GM18526 (cell line): ENCODE measurements around the gene RRP8.

ENCODE experiments used
- POLR2A ChIP-seq: IDR thresholded peaks from 3 replicates; pipeline ENCODE4 v1.6.1; 2011; ENCODE audit not compliant: insufficient read length; ENCODE audit errors: extremely low read depth

RRP8 gene

DNA sequence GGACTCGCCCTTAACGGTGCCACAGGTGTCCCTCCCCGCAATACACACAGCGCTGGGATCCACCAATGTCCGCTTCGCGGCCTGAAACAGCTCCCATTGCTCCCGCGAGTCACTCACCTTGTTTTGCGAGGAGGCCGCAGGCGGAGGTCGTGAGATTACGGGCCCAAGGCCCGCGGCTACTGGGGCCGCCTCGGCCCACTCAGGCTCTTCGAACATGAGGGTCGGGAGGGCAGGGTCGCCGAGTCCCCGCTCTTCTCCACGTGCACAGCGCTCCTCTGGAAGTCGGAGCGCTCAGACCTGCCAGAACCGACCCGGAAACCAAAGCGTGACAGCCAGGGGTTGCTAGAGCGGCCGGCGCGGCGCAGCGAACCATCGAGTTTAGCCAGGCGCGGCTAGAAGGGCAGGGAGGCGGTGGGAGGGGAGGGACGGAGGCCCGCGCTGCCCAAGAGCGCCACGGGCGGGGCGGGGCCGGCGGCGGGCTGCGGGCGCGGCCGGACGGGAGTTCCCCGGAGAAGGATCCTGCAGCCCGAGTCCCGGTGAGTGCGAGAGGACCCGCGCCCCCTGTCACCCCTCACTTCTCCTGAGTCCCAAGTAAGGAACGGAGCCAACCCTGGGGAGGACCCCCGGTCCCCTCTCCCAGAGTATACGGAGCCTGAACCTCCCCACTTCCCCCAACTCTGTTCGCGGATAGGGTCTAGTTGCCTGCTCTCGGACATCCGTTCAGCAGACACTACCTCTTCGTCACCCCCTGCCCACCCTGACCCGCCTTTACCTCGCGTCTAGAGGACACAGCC lies at the start of gene RRP8, which contains the start of gene ILK:
TSS of gene RRP8 (minus strand) at position 330 of the 794 bp plus-strand sequence. CDS start at position 216, 114 bp downstream.
TSS of gene ILK (plus strand) at position 488 of the 794 bp plus-strand sequence. CDS start 498 bp downstream, outside the sequence.
- TF ChIP-seq POLR2A = peak; percentile 79

DNA sequence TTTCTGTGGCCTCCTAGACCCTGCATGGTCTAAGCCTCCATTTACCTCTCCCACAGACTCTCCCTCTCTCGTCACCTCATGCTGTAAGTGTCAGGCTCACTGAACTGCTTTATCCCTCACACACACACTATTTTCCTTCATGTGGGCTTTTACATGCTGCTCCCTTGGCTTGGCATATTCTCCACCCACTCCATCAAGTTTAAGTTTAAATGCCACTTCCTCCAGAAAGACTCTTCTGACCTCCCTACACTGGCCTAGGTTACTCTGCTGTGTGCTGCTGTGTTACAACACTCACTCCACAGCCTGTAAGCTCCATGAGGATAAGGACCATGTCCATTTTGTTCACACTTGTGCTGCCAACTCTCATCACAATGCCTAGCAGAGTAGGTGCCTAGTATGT lies 49.7 kb upstream of the RRP8 start:
- no peak for TF ChIP-seq POLR2A

DNA sequence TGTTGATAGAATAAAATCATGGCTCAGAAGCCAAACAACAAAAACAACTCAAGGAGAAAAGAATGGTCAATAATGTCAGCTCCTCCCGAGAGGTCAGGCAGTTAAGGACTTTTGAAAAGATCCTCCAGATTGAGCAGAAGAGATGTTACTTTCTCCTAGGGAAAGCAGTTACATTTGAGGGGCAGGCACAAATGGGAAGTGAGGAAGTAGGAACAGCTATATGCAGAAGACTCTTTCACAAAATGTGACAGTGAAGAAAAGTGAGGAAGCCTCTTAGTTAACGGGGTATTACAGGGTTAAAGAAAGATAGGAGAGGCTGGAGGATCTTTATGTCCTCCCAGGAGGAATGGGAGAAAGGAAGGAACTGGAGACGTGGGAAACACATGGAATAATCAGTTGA lies 48.8 kb upstream of the RRP8 start:
- no peak for TF ChIP-seq POLR2A

DNA sequence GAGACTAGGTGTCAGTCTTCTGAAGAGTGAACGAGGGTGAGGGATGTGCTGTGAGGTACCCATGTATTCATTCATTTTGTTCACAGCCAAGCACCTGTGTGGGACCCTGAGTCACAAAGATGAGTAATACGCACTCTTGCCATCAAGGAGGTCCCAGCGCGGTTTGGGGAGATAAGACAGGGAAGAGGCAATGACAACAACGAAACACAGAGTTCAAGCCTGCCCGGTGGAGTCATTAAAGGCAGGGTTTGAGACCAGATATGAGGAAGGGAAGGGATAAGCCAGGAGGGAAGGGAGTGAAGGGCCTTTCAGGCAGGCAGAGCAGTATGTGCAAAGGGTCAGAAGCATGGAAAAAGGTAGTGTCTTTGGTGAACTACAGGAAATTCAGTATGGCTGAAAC lies 47.6 kb upstream of the RRP8 start:
- no peak for TF ChIP-seq POLR2A

DNA sequence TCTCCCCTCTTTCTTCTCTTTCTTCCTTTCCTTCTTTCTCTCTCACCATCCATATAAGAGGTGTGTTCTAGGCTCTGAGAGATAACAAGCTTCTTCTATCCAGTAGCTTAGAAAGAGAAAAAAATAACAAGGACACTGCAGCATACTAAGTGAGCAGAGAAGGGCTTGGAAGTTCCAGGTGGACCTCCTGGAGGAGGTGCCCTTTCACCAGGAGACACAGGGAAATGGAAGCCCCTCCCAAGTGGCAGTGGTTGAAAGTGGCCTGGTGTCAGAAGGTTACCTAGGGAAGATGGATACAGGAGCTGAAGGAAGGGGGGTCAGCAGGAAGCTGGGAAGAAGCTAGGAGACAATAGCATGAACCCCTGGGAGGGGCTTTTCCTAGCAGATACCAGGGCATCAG lies 46.7 kb upstream of the RRP8 start:
- no peak for TF ChIP-seq POLR2A

DNA sequence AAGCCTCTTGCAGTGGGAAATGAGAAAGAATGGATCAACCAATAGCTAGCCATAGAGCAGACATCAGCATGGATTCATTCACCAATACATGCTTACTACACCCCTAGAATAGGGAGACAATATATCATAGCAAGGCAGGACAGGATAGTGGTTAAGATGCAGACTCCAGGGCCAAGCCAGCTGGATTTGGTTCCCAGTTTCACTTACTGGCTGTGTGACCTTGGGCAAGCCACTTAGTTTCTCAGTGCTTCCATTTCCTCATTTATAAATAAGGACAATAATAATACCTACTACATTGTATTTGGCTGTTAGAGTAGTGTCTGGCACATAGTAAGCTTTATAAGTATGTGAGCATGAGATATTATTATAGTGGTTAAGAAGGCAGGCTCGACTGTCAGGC lies 45.1 kb upstream of the RRP8 start:
- TF ChIP-seq POLR2A = no peak

DNA sequence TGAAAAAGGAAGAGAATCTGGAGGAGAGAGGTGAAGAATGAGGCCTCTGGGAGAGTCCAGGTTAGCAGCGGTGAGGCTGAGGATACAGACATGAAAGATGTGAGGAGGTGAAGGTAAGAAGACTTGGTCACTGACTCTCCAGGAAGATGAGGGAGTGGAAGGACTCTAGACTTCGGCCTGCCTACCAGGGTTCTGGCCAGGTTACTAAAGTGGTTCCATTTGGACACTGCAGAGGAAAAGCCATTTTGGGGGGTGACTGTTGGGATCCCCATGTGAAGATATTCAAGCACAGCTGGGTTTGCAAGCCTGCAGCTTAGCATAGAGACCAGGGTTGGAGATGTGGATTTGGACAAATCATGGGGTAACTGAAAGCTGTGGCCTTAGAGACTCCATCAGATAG lies 44.4 kb upstream of the RRP8 start:
- no peak for TF ChIP-seq POLR2A

DNA sequence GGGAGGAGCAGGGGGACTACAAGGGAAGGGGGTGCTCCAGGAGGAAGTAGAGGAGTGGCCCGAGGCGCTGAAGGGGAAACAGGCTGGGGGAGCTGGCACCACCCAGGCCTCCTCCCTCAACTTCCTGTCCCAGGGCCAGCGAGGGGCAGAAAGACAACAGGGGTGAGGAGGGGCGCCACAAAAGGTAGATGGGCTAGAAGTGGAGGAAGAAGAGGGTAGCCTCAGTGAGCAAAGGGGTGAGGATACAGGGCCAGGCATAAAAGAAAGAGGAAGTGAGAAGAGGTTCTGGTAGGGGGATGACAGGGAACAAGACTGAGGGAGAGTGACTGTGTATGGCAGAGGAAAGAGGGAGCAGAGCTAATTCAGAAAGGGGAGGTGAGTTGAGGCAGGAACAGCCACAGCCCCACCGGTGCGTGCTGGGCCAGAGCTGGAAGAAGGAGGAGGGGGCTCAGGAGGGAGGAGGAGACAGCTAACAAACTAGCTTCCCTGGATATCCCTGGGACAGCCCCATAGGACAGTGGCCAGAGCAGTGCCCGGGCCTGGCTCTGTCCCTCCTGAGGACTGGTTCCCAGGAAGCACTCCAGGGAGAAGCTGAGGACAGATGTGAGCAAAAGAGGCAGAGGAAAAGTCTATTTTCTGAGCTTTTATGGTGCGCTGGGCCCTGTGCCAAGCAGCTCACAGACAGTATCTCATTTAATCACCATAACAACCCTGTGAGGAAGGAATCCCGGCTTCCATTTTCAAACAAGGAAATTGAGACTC lies 43.7 kb upstream of the RRP8 start:
- TF ChIP-seq POLR2A = no peak

DNA sequence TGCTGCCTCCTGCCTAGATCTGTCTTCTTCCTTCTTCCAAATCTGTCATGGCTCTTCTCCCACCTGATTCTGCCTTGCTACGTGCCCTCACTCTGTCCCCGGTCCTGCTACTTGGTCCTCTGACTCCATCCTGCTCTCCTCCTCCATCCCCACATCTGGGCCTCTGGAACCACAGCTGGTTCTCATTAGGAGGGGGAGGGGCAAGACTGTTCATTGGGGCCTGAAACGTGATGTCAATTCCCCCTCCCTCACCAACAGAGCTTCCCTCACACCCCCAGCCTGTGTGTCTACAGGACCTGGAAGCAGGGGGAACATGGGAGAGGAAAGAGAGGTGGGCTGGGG lies 43.1 kb upstream of the RRP8 start:
- TF ChIP-seq POLR2A = no peak

DNA sequence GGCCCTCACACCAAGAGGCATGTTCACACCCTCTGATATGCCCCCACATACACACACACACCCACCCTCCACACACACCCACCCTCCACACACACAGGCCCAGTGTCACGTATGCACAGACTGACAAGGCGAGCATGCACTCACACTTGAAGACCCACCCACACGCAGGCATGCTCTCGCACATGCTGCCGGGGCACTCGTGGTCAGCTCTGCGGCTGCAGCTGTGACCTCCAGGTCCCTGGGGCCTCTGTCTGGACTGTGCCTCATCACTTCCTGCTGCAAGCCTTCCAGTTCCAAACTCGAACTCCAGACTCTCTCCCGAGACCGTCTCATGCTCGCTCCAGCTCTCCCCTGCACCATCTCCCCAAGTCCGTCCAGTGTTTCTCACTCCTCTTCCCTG lies 42.7 kb upstream of the RRP8 start:
- TF ChIP-seq POLR2A = no peak

DNA sequence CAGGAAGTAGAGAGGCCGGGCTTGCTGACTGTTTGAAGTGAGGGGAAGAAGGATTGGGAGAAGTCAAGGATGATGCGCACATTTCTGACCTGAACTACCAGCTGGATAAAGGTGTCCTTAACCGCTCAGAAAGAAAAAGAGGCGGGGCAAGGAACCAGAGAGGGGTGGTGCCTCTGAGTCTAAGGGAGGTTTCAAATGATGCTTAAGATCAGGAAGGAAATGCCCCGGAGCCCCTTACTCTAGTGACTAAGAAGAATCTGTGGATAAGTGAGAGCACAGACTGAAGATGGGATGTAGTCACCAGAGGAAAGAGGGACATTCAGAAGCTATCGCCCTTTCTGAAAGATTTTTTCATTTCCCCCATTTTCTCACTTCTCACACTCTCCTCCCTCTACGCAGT lies 39.5 kb upstream of the RRP8 start:
- no peak for TF ChIP-seq POLR2A

DNA sequence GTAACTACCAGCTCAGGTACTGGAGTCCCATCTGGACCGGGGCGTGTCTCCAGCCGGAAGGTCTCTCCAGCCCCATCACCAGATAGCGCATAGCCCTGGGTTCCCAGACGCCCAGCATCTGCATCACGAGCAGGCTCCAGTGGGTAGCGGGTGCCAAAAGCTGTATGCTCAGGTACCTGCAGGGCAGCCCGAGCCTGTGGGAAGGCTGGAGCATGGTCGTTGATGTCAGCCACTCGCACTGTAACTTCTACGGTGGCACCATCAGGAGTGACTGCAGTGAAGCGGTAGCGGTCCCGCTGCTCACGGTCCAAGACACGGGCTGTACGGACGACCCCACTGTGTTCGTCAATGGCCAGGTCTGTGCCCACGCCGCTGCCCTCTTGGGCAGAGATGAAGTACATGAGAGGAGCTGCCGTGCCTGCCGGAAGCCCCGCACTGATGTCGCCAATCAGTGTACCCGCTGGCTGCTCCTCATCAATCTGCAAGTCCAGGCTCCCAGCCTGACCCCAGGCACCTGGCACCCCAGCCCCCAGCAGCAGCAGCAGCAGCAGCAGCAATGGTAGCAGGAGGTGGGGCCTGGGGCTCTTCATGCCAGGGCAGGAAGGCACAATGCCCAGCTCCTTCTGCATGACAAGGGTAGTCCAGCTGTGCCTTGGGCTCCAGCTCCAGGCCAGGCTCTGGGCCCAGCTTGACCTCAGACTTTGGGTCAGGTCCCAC lies 37.7 kb upstream of the RRP8 start:
- TF ChIP-seq POLR2A = no peak

DNA sequence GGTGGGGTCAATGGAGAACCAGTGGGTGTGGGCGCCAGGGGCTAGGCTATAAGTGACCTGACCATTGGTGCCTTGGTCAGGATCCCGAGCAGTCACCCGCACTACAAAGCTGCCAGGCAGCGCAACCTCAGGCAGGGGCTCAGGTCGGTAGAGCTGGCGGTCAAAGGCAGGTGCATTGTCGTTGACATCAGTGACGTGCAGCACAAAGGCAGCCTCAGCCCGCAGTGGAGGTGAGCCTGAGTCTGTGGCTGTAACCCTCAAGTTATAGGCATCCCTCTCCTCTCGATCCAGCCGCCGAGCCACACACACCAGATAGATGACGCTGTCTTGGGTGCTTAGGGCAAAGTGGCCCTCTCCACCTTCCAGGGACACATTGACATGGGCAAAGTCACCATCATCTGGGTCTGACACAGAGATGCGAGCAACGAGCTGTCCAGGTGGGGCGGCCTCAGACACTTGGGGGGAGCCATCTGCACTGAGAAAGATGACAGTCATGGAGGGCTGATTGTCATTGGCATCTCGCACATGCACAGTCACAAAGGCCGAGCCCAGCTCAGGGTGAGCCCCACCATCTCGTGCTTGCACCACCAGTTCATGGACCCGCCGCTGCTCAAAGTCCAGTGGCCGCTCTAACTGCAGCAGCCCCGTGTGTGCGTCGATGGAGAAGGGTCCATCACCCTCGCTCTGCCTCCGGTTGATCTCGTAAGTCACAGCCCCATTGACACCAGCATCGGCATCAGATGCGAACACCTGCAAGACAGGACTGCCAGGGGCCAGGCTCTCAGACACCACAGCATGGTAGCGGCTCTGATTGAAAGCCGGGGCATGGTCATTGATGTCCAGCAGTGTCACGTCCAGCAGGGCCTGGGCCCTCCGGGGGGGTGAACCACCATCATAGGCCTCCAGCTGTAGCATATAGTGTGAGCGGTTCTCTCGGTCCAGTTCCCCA lies 36.9 kb upstream of the RRP8 start:
- TF ChIP-seq POLR2A = no peak

DNA sequence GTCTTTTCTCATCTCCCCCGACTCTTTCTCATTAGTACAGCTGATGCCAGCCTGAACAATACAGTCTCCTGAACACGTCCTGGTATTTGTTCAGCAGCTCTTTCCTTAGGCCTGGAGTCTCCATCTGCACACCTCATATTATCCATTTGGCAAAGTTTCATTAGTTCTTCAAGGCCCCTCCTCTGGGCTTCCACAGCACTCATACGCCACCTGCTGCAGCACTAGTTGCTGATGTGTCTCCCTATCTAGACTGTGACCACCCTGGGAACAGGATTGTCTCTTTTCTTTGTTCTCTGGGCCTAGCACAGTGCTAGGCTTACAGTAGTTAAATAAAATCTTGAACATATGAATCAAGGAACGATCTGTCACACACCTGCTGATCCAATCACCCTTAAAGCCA lies 35.0 kb upstream of the RRP8 start:
- TF ChIP-seq POLR2A = no peak

DNA sequence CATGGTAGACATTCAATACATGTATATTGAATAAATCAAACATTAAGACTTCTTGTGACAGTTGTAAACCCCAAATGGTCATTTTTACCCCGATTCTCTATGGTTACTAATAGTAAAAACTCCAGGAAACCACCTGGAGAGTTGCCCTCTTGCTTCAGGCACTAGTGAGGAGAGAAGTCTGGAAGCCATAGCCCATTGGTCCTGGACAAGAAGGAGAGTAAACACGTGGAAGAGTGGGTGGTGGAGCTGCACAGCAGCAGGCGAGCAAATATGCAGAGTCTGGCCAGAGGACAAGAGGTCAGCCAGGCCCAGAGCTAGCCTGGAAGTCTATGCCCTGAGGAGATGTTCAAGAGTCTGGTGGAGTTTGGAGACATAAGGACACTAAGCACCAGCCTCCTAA lies 34.5 kb upstream of the RRP8 start:
- no peak for TF ChIP-seq POLR2A
